D721Med (cell line): Measurements from ENCODE around the gene UNC45A.

Experiments used
- DNase-seq: peaks from one replicate; pipeline ENCODE4 v3.0.0; 2011; ENCODE audit warnings: low spot score; ENCODE audit not compliant: insufficient read length
- FAIRE-seq: peaks from 2 replicates; lab custom pipeline; 2011; peaks lifted over from hg19 to GRCh38; lab: Jason Lieb, UNC
- CTCF ChIP-seq: IDR thresholded peaks from 2 replicates; pipeline ENCODE4 v1.5.1; 2012; ENCODE audit warnings: mild to moderate bottlenecking, control low read depth; ENCODE audit not compliant: insufficient read depth; ENCODE audit errors: missing control alignments

UNC45A gene

GRCh38 chr15:90989040-90989768, 54.1 kb downstream of the UNC45A start:
- FAIRE-seq, result no peak
- TF ChIP-seq CTCF, result no peak
- no peak for DNase-seq

GRCh38 chr15:90990446-90990845, 55.4 kb downstream of the UNC45A start:
- FAIRE-seq (no peak), DNase-seq (no peak)
- TF ChIP-seq CTCF, result no peak

GRCh38 chr15:90991587-90992285, 56.7 kb downstream of the UNC45A start:
- FAIRE-seq, result no peak
- DNase-seq, result no peak
- TF ChIP-seq CTCF, result no peak

- no peak for DNase-seq
- FAIRE-seq, result no peak
- no peak for TF ChIP-seq CTCF
These were observed 59.0 kb downstream of the UNC45A start for GRCh38 chr15:90994059-90994416.

- FAIRE-seq (no peak), DNase-seq (peak; percentile 92)
- no peak for TF ChIP-seq CTCF
These were observed 59.6 kb downstream of the UNC45A start, which contains the start of gene PRC1 for GRCh38 chr15:90994417-90995311. Gene PRC1, minus strand, starts transcription at chr15:90994535. Its CDS starts 118 bp downstream, at chr15:90994417.

GRCh38 chr15:90998737-90999136, 63.7 kb downstream of the UNC45A start:
- no peak for TF ChIP-seq CTCF
- DNase-seq (no peak), FAIRE-seq (no peak)
